GM21619 (cell line): ENCODE data around the gene MAPK13.
"Not testable (repeated sequence)": the region's sequence is repeated elsewhere in the genome, so short reads cannot be mapped to it uniquely, and the experiment has no call there.

Experiments used
- ATAC-seq: cut with Tn5 transposase; IDR thresholded peaks from one replicate; pipeline ENCODE4 v1.9.1; 2021; ENCODE audit not compliant: unreplicated experiment

The MAPK13 gene

DNA sequence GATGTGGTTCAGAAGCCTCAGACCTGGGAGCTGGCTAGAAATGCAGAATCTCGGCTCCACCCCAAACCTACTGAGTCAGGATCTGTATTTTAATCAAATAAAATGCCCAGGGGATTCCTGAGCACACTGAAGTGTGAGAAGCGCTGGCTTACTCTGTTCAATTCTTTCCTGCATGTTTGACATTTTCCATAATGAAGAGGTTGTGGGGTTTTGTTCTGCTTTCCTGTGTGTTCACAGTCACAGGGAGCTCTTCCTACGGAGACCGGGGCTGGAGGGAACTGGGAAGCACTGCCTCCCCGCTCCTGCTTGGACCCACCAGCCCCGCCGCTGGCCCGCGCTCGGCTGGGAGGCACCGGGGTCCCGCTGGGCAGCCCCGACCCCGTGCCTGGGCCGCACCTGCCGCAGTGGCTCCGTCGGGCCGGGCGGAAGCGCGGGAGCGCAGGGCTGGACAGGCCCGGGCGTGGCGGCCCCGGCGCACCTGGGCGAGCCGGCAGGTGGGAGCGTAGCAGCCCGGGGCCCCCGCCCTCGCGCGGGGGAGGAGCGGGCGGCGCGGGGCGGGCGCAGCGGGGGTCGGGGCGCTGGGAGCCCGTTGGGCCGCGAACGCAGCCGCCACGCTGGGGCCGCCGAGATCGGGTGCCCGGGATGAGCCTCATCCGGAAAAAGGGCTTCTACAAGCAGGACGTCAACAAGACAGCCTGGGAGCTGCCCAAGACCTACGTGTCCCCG, at the start of gene MAPK13:
TSS of gene MAPK13 (plus strand) at position 573 of the 726 bp plus-strand sequence. CDS start at position 643, 70 bp downstream.
- no peak for ATAC-seq

DNA sequence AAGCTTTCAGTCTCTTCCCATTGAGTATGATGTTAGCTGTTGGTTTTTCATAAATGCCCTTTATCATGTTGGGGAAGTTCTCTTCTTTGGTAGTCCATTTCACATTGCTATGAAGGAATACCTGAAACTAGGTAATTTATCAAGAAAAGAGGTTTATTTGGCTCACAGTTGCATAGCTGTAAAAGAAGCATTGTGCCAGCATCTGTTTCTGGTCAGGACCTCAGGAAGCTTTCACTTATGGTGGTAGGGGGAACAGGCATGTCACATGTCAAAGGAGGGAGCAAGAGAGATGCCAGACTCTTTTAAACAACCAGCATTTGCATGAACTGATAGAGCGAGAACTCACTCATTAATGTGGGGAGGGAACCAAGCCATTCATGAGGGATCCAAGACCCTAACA, 48.0 kb upstream of the MAPK13 start:
- no peak for ATAC-seq

DNA sequence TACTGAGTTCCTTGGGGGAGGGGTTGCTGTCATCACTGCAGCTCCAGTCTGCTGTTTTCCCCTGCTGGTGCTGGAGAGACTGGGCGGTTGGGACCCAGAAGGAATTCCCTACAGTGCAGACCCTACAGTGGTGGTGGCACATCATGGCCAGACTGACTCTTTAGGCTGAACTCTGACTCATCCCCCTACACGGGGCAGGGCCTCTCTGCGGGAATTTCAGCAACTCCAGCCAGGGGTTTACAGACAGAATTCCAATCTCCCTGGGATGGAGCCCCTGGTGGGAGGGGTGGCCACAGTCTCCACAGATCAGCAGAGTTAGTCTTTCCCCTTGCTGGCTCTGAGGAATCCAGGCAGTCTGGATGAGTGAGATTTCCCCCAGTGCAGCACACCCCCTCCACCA, 46.9 kb upstream of the MAPK13 start:
- no peak for ATAC-seq

DNA sequence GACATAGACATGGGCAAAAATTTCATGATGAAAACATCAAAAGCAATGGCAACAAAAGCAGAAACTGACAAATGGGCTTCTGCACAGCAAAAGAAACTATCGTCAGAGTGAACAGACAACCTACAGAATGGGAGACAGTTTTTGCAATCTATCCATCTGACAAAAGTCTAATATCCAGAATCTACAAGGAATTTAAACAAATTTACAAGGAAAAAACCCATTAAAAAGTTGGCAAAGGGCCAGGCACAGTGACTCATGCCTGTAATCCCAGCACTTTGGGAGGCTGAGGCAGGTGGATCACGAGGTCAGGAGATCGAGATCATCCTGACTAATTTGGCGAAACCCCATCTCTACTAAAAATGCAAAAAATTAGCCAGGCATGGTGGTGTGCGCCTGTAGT, 42.1 kb upstream of the MAPK13 start:
- ATAC-seq = not testable (repeated sequence)

DNA sequence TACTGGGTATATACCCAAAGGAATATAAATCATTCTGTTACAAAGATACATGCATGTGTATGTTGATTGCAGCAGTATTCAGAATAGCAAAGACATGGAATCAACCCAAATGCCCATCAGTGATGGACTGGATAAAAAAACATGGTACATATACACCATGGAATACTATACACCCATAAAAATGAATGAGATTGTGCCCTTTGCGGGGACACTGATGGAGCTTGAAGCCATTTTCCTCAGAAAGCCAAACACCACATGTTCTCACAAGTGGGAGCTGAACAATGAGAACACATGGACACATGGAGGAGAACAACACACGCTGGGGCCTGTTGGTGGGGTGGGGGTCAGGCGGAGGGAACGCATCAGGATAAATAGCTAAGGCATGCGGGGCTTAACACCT, 41.3 kb upstream of the MAPK13 start:
- ATAC-seq = no peak

DNA sequence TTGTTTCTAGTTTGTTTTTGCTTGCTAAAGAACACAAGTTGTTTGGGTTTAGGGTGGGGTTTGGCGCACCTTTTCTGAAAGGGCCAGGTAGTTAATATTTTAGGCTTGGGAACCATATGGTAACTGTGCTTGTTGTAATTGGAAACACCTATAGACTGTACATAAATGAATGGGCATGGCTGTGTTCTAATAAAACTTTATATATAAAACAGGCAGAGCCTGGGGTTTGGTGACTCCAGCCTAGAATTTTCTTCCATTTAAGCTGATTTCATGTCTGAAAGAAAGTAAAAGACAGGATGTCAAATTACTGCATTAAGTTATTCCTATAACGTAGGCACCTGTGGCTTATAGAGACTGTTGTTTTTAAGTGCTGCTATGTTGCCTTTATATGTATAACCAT, 36.1 kb upstream of the MAPK13 start:
- no peak for ATAC-seq

DNA sequence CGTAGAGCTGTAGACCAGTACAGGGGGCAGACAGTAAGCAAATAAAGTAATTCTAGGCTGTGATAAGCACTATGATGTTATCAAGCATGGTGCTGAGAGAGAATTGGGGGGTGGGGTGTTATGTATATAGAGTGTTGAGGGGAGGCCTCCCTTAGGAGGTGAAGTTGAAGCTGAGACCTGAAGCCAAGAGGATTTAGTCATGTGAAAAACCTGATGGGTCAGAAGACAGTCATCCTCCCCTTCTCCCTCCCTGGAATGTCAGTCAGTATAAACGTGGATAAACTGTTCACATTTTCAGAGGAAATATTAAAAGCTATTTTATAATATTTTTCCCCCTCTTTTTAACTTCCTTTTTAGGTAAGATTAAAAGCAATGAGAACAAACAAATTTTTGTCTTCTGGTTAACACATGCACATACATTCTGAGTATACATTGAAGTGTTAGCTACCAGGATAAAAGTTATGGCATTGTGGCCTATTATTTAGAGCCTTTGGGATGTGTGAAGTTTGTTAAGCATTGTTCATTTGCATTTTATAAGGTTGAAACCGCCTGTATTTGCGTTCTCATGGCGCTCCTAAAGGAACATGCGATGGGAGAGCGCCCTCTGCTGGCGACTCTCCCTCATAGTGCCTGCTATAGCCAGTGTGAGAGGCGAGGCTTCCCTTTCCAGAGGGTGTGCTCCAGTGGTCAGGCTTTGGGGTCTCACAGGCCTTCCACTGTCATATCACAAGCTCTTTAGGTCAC, 35.4 kb upstream of the MAPK13 start:
- ATAC-seq = no peak

DNA sequence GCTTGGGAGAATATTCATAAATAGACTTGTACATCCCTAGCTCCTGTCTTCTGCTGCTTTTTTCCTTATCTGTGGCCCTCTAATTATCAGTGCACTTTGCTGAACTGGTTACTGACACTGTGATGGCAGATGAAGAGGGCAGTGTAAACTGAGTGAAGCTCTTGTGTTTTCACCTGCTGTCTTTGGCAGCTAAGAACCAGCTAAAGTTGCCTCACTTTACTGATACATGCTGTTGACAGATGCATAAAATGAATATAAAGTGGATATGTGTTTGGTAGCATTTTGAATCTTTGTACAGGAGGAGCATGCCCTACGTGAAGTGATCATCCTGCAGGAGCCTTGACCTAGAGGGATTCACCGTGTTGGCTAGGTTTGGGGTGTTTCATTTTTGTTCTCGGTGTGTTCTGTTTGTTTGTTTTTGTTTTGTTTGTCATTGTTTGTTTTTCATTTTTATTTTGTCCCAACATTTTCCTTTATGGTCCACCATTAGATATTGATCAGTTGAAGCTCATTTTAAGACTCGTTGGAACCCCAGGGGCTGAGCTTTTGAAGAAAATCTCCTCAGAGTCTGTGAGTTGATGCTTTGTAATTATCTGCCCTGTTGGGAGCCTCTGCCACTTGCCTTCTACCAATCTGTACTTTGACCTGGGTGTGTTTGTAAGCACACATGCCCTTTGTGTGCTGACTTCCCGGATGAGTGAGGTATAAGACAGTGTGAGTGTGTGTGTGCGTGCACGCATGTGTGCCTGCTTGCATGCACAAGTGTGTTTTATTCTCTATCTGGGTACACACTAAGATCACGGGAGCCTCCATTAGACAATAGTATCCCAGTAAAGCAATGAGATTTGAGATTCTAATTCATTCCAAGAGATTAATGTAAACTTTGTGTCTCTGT, 34.6 kb upstream of the MAPK13 start:
- ATAC-seq = no peak

DNA sequence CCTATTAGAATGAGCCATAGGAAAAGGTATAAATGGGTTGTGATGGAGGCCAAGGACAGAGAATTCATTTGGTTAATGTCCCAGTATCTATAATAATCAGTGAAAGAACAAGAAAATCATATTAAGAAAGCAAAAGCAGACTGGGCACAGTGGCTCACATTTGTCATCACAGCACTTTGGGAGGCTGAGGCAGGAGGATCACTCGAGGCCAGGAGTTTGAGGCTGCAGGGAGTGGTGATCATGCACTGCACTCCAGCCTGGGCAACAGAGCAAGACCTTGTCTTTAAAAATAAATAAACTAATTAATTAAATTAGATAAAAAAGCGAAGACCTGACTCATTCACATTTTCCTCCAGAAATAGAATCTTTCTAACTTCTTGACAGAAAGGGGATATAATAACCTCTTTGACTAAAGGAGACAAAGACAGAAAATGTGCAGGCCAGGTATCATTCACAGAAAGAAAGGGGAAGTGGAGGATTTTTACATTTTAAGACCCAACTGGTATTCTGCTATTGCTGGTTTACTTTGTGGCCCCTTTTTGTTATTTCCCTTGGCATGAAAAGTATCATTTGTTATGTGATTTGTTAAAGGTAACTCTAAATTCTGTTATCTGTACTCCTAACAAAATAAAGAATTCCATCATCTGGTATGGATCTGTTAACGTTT, 31.9 kb upstream of the MAPK13 start:
- ATAC-seq = no peak

DNA sequence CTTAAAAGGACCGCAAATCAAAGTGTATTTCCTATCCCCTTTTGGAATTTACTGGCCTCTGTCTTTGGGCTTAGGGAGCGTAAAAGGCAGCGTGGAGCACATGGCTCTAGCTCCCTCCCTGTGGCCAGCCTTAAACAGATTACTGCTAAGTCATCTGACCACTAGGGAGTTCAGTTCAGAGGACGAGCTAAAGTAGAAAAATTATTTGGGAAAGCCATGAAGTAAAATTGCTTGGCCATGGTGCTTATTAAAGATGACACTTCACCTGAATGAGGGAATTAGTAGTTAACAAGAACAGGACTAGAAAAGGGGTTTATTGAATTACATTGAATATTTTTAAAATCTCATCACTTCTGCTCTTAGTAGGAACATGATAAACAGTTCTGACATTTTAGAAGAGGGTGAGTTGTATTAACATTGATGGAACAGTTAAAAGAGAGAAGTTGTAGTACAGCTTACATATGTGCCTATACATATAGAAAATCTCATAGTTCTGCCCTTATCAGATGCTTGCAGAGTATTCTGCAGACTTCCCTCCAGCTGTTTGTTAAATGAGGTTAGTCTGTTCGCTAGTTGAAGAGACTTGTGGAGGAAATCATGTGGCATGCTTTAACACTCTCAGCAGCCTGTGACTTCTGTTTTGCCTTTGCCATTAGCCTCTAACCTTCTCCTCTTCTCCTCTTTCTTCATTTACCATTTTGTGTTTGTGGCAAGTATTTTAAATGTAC, 31.2 kb upstream of the MAPK13 start:
- ATAC-seq = no peak

DNA sequence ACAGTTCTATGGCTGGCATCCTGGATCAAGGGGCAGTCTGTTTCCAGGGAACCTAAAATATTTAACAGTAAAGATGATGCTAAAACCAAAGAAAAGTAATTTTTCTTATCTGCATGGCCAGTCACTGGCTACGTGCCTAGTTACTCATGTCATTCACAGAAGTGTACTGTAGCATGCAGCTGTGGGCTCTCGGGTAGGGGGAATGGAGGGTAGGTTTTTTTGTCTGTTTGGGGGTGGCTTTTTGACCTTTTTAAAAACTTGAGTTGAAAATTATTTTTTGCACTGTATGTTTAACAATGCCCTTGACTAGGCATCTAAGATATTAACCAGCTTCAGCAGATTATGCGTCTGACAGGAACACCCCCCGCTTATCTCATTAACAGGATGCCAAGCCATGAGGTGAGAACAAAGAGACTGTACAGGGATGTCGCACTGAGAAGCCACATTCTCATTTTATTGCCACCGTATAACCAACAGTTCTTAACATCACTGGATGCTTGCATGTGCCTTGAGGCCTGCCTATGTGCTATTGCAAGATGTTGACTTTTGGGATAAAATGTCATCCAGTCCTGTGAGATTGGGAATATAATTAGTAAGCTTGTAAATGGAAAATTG, 30.3 kb upstream of the MAPK13 start:
- ATAC-seq = no peak

DNA sequence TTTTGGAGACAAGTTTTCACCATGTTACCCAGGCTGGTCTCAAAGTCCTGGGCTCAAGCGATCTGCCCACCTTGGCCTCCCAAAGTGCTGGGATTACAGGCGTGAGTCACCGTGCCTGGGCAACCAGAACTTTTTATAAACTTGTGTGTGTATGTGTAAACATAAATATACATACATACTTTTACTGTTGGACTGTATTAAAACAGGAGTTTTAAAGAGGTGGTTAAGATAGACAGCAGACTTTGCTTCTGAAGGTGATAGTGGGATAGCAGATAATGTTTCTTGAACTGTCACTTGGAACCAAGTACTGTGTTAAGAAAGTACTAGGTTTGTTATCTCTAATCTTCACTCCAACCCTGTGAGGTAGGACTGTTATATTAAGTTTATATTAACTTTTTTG, 28.6 kb upstream of the MAPK13 start:
- no peak for ATAC-seq

DNA sequence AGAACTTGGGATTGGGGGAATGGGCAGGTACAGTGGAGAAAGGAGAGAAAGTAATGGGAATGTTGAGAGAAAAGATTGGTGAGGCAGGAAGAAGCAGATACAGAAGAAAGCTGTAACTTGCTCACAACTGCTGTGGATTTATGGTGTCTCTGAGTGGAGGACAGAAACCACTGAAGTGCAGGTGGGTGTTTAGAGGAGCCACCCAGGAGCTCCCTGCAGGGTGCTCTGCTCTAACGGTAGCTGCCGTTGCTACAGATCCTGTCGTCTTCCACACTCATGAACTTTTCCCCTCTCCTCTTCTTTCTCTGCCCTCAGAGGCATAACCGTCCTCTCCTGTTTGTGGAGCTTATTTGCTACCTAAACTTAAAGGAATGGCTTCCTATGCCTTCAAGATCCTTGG, 27.5 kb upstream of the MAPK13 start:
- ATAC-seq = no peak

DNA sequence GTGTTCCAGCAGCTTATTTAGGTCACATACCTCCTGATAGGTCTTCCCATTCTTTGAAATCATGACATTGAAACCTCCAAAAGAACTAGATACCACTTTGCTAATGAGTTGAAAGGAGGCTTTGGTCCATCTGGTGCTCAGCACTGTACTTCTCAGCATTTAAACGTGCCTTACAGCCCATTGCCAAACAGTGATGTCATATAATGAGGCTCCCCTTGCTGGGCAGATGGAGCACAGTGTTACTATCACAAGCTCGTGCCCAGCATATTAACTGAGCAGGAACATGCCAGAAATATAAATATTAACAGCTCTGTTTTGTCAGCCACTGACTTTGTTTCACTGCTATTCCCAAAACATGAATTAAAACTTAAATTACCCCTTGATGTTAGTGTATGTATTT, 25.5 kb upstream of the MAPK13 start:
- no peak for ATAC-seq

DNA sequence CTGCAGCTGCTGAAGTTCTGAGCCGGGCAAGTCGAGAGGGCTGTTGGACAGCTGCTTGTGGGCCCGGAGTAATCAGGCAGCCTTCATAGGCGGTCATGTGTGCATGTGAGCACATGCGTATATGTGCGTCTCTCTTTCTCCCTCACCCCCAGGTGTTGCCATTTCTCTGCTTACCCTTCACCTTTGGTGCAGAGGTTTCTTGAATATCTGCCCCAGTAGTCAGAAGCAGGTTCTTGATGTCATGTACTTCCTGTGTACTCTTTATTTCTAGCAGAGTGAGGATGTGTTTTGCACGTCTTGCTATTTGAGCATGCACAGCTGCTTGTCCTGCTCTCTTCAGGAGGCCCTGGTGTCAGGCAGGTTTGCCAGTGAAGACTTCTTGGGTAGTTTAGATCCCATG, 21.2 kb upstream of the MAPK13 start:
- no peak for ATAC-seq

DNA sequence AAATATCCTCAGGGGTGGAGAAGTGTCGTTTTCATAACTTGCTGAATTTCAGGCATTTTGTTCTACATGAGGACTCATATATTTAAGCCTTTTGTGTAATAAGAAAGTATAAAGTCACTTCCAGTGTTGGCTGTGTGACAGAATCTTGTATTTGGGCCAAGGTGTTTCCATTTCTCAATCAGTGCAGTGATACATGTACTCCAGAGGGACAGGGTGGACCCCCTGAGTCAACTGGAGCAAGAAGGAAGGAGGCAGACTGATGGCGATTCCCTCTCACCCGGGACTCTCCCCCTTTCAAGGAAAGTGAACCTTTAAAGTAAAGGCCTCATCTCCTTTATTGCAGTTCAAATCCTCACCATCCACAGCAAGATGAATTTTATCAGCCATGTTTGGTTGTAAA, 20.3 kb upstream of the MAPK13 start:
- no peak for ATAC-seq

DNA sequence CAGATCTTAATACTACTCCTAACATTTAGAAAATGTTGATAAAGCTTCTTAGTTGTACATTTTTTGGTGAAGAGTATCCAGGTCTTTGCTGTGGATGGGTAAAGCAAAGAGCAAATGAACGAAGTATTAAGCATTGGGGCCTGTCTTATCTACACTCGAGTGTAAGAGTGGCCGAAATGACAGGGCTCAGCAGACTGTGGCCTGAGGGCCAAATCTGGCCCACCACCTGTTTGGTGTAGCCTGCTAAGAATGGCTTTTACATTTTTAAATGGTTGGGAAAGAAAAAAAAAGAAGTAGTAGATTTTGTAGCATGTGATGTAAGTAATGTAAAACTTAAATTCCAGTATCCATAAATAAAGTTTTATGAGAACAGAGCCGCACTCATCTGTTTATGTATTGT, 19.4 kb upstream of the MAPK13 start:
- no peak for ATAC-seq

DNA sequence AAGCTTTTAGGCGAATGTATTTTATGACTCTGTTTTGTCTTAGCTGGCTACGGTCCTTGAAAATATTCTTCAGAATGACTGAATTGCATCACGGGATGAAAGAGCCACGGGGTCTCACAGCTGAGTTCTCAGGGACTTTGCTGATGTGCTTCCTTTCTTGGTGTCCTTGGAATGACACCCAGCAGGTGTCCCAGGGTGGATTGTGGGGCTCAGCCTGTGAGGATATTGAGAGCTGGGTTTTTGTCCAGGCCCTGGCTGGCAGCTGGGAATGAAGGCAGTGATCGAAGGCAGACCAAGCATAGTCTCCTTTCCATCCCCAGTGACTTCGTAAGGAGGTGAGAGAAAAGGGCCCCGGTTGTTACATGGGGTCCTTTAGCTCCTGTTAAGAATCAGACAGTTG, 18.8 kb upstream of the MAPK13 start:
- ATAC-seq = no peak

DNA sequence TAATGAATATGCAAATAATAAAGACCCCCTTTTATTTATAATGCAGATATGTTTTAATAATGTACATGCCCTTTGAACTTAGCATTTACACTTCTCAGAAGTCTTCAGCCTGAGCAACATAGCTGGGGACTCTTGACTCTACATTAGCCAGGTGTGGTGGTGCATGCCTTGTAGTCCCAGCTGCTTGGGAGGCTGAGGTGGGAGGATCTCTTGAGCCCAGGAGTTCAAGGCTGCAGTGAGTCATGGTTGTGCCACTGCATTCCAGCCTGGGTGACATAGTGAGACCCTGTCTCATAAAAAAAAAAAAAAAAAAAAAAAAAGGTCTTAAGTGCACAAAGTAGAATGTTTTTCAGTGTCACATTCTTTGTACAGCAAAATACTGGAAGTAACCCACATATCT, 17.3 kb upstream of the MAPK13 start:
- no peak for ATAC-seq

DNA sequence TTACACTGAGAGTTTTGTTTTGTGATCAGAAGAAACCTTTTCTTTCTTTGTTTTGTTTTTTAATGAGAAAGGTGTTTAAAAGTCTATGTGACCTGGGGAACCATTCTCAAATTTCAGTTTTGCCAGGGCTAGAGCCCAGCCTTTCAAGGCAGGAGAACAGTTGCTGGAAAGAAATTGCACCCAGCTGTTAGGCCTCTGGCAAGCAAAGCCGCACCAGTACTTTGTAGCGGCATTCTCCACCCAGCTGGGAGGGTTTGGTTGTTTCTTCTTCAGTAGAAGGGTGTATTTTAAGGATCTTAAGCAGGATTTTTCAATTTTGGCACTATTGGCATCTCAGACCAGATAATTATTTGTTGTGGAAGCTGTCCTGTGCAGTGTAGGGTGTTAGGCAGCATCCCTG, 16.6 kb upstream of the MAPK13 start:
- no peak for ATAC-seq
